ENCODE data around the gene FOXL2NB. TPM values are rescaled to one million over a fixed set of nuclear protein-coding genes. Genes with fewer than 3 reads are reported as not detected.

The FOXL2NB gene
- total and polyA plus RNA-seq, 10 of the 15 experiments (the other 5 are each of a cell fraction or from before 2014, with no cell fraction given), result not detected

- Histone ChIP-seq H3K4me1 (ENCODE audit: control insufficient read depth, insufficient read depth, low read length) (no peaks in the 10 kb centered on the region), H4K20me1 (ENCODE audit: control insufficient read depth, insufficient read depth) (no peaks in the 10 kb centered on the region), H3K4me2 (ENCODE audit: control insufficient read depth, insufficient read depth) (no peak overlapping the region), H2AFZ (ENCODE audit: control insufficient read depth, low read depth, low read length) (no peak overlapping the region), H3K36me3 (ENCODE audit: control insufficient read depth in 2 of 2, insufficient read depth in 2 of 2, low read length in 1 of 2) (no peaks in the 10 kb centered on the region), H3K27ac (ENCODE audit: control insufficient read depth, insufficient read depth) (no peak overlapping the region), H3K9ac (ENCODE audit: control insufficient read depth, insufficient read depth, low read length) (no peak overlapping the region), H3K79me2 (ENCODE audit: control insufficient read depth, insufficient read depth, low read length) (no peaks in the 10 kb centered on the region), H3K9me3 (replicated peaks; ENCODE audit: control insufficient read depth, insufficient read depth, low read length) (no peaks in the 10 kb centered on the region), H3K27me3 (replicated peaks in 1 of 2; ENCODE audit: control insufficient read depth in 2 of 2, insufficient read depth in 2 of 2, low read length in 1 of 2) (no peaks in the 10 kb centered on the region), H3K4me3 (no peak overlapping the region)
- peak; percentile 35 for DNase-seq (ENCODE audit: low read depth, low spot score)
- peak; percentile 98 for ATAC-seq
- ChIA-PET SMC1A (ENCODE audit: uncharacterized antibody, unreplicated experiment) (interaction anchor here (0.6 to 3.4 kb wide), 26 partner anchors 8 to 508 kb away, joined by 3 to 28 read pairs (median 4); partner anchors contain the start of gene CEP70), CTCF (interaction anchor here (0.6 to 18.6 kb wide), 53 partner anchors 9 to 815 kb away, joined by 3 to 451 read pairs (median 4); partner anchors contain the start of genes CEP70 and NME9), RAD21 (ENCODE audit: unreplicated experiment) (interaction anchor here (0.7 to 5.2 kb wide), 21 partner anchors 8 to 652 kb away, joined by 3 to 36 read pairs (median 3); partner anchors contain the start of gene CEP70), POLR2A (no interaction called here)
- no TSS peak for BruUV-seq (replicated peaks)
- WGBS (ENCODE audit: insufficient coverage, insufficient replicate concordance, low lambda C conversion rate, missing lambda C conversion rate), result 6% methylated on average over 6 of the region's 6 CpGs
- FAIRE-seq, result peak; percentile 86
- intact Hi-C loops (cut with micrococcal nuclease; ENCODE audit: unreplicated experiment), result loop anchor here (1.0 to 2.0 kb wide), 4 partner anchors 444 to 855 kb away; no protein-coding TSS in a partner anchor
- in situ Hi-C loops (cut with MboI), result loop anchor here (5.0 kb wide), 1 partner anchor 506 kb away; no protein-coding TSS in a partner anchor
- TF ChIP-seq IRF4 (IDR thresholded peaks at IDR 0.05; ENCODE audit: low read depth, low read length) (0 out of 2 replicates have a peak, but pooled peaks have one; percentile 13), ZBTB40 (IDR thresholded peaks at IDR 0.05; ENCODE audit: borderline replicate concordance) (no peak), PML (IDR thresholded peaks at IDR 0.05; ENCODE audit: low read length) (no peak), E2F8 (IDR thresholded peaks at IDR 0.05; ENCODE audit: low read depth, partially characterized antibody) (no peak), CTCF (IDR thresholded peaks at IDR 0.05 in 2 of 3, conservative IDR thresholded peaks at IDR 0.05 in 1 of 3; ENCODE audit: control insufficient read depth in 2 of 3, extremely low read depth in 1 of 3, insufficient read depth in 1 of 3, low read depth in 3 of 3, low read length in 3 of 3) (peak; percentile 90 to 93 (median 91)), RAD21 (IDR thresholded peaks at IDR 0.05; ENCODE audit: insufficient read depth, low read depth, low read length) (peak; percentile 81), YY1 (IDR thresholded peaks at IDR 0.05; ENCODE audit: low read depth, low read length) (peak; percentile 86), PKNOX1 (IDR thresholded peaks at IDR 0.05) (0 out of 2 replicates have a peak, but pooled peaks have one; percentile 16), SMARCA5 (IDR thresholded peaks at IDR 0.05) (0 out of 2 replicates have a peak, but pooled peaks have one; percentile 42), NFXL1 (IDR thresholded peaks at IDR 0.05; ENCODE audit: borderline replicate concordance) (no peak), MAX (IDR thresholded peaks at IDR 0.05; ENCODE audit: low read depth, low read length) (no peak)
These were observed 23.5 kb upstream of the FOXL2NB start for GRCh38 chr3:138923531-138923994.
